ENCODE measurements around the gene PRPF8. TPM values are rescaled to one million over a fixed set of nuclear protein-coding genes. Genes with fewer than 3 reads are reported as not detected.

PRPF8 gene
- polyA plus RNA-seq, 1 donor from 2014 or later = 56.9 TPM

DNA sequence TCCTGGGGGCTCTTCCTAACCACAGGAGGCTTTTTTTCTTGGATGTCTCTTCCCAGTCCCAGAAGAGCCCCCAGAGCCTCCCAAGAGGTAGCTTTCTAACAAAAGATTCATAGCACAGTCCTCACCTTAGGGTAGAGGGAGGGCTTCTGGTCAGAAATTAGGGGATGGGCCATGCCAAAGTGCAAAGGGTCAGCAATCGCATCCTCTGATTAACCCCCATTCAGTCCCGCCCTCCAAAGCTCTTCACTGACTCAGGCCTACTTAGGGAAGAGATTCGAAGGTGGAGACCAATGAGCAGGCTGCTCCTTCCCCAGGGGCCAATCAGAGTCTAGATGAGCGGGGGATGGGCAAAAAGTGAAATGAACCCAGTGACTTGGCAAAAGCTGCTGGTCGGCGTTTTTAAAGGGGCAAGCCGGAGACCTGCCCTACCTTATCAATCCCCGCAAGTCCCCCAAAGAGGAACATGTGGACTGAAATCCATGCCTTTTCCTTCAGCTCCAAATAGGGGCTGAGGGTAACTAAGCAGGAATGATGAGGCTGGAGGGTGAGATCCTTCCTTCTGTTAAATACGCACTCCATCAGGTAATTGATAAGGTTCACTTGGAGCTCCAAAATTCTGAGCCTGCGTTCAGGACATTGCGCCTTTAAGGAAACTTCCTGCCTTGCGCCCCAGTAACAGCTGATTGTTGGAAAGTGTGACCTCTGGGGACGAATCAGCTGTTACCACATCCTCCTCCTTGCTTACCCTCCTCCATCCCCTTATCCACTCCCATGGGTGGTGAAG is 32.4 kb upstream of the PRPF8 start:
- Histone ChIP-seq H3K4me2 (ENCODE audit: low read length) (peak overlapping the region; percentile 88), H3K4me3 (ENCODE audit: low read length) (peak overlapping the region; percentile 96), H3K27ac (ENCODE audit: low read length) (peak overlapping the region; percentile 87), H4K20me1 (ENCODE audit: insufficient read depth) (no peaks in the 10 kb centered on the region), H2AFZ (ENCODE audit: low read depth, low read length) (peak overlapping the region; percentile 75), H3K27me3 (ENCODE audit: insufficient read depth, low read depth, low read length) (no peaks in the 10 kb centered on the region), H3K9me2 (ENCODE audit: insufficient read depth, low read length) (no peaks in the 10 kb centered on the region), H3K9me3 (ENCODE audit: low read length) (no peaks in the 10 kb centered on the region), H3K9ac (ENCODE audit: low read length) (peak overlapping the region; percentile 82), H3F3A (ENCODE audit: insufficient read depth, low read length, poor library complexity, severe bottlenecking) (peaks cover 4% of the 10 kb centered on the region), H3K79me2 (replicated peaks; ENCODE audit: insufficient read depth, low read length) (peaks cover 4% of the 10 kb centered on the region), H3K36me3 (ENCODE audit: insufficient read depth, low read length) (no peaks in the 10 kb centered on the region)
- TF ChIP-seq RAD21 (conservative IDR thresholded peaks at IDR 0.05) = no peak
- TF ChIP-seq EP300 (conservative IDR thresholded peaks at IDR 0.05; ENCODE audit: poor library complexity, severe bottlenecking) = peak; percentile 10
- TF ChIP-seq, protein P1, sequence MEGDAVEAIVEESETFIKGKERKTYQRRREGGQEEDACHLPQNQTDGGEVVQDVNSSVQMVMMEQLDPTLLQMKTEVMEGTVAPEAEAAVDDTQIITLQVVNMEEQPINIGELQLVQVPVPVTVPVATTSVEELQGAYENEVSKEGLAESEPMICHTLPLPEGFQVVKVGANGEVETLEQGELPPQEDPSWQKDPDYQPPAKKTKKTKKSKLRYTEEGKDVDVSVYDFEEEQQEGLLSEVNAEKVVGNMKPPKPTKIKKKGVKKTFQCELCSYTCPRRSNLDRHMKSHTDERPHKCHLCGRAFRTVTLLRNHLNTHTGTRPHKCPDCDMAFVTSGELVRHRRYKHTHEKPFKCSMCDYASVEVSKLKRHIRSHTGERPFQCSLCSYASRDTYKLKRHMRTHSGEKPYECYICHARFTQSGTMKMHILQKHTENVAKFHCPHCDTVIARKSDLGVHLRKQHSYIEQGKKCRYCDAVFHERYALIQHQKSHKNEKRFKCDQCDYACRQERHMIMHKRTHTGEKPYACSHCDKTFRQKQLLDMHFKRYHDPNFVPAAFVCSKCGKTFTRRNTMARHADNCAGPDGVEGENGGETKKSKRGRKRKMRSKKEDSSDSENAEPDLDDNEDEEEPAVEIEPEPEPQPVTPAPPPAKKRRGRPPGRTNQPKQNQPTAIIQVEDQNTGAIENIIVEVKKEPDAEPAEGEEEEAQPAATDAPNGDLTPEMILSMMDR (IDR thresholded peaks at IDR 0.05; ENCODE audit: poor library complexity, severe bottlenecking) = no peak
- no peak for TF ChIP-seq SMC3 (conservative IDR thresholded peaks at IDR 0.05; ENCODE audit: poor library complexity)
- TF ChIP-seq MXI1 (conservative IDR thresholded peaks at IDR 0.05; ENCODE audit: poor library complexity, severe bottlenecking) = no peak

DNA sequence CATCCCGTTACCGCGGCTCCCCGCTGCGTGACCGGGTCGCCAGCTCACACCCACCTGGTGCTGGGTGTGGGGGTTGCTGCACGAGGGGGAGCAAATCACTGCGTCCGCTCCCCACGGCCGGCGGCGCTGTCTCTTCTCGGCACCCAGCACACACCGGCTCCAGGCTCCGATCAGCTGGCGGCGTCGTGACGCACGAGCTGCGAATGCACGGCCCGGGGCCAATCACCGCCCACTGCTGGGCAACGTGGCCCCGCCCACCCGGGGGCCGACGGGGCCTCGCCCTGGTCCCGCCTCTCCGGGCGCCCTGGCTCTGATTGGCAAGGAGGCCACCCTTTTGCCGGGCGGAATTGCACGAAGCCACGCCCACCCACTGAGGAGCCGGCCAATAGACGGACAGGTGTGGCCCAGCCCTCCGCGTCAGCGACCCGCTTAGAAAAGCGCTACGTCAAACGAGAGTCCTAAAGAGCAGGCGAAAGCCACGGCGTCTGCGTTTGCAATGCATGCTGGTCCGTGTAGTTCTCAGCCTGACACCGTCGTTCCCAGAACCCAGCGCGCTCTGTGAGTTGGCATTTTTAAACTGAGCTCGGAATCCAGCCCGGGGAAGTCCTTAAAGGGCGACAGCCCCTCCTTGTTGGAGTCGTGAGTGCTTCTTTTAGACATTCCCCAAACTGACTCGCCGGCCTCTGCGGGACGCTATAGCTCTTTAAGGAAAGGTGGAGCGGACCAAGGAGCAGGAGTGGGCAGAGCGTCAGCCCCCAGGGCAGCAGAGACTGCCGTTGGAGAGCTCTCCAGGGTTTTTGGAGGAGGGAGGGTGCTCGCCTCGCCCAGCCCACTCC is 31.6 kb upstream of the PRPF8 start:
- Histone ChIP-seq H4K20me1 (ENCODE audit: insufficient read depth) (no peaks in the 10 kb centered on the region), H3K9me3 (ENCODE audit: low read length) (no peaks in the 10 kb centered on the region), H3K4me2 (ENCODE audit: low read length) (peak overlapping the region; percentile 88), H3K79me2 (replicated peaks; ENCODE audit: insufficient read depth, low read length) (peaks cover 4% of the 10 kb centered on the region), H3K4me3 (ENCODE audit: low read length) (peak overlapping the region; percentile 96), H2AFZ (ENCODE audit: low read depth, low read length) (peak overlapping the region; percentile 75), H3K36me3 (ENCODE audit: insufficient read depth, low read length) (no peaks in the 10 kb centered on the region), H3K9ac (ENCODE audit: low read length) (peak overlapping the region; percentile 88), H3F3A (ENCODE audit: insufficient read depth, low read length, poor library complexity, severe bottlenecking) (peaks cover 4% of the 10 kb centered on the region), H3K9me2 (ENCODE audit: insufficient read depth, low read length) (no peaks in the 10 kb centered on the region), H3K27me3 (ENCODE audit: insufficient read depth, low read depth, low read length) (peaks cover 1% of the 10 kb centered on the region), H3K27ac (ENCODE audit: low read length) (peak overlapping the region; percentile 87)
- TF ChIP-seq SMC3 (conservative IDR thresholded peaks at IDR 0.05; ENCODE audit: poor library complexity) (peak; percentile 23), TAF1 (IDR thresholded peaks at IDR 0.05; ENCODE audit: low read depth) (peak; percentile 95), EP300 (conservative IDR thresholded peaks at IDR 0.05; ENCODE audit: poor library complexity, severe bottlenecking) (peak; percentile 44), POLR2AphosphoS5 (IDR thresholded peaks at IDR 0.05) (peak; percentile 97), MXI1 (conservative IDR thresholded peaks at IDR 0.05; ENCODE audit: poor library complexity, severe bottlenecking) (peak; percentile 92), RAD21 (conservative IDR thresholded peaks at IDR 0.05) (no peak), EZH2 (IDR thresholded peaks at IDR 0.05; ENCODE audit: borderline replicate concordance, insufficient read depth, low read length, poor library complexity, severe bottlenecking) (no peak)
- TF ChIP-seq, protein P2, sequence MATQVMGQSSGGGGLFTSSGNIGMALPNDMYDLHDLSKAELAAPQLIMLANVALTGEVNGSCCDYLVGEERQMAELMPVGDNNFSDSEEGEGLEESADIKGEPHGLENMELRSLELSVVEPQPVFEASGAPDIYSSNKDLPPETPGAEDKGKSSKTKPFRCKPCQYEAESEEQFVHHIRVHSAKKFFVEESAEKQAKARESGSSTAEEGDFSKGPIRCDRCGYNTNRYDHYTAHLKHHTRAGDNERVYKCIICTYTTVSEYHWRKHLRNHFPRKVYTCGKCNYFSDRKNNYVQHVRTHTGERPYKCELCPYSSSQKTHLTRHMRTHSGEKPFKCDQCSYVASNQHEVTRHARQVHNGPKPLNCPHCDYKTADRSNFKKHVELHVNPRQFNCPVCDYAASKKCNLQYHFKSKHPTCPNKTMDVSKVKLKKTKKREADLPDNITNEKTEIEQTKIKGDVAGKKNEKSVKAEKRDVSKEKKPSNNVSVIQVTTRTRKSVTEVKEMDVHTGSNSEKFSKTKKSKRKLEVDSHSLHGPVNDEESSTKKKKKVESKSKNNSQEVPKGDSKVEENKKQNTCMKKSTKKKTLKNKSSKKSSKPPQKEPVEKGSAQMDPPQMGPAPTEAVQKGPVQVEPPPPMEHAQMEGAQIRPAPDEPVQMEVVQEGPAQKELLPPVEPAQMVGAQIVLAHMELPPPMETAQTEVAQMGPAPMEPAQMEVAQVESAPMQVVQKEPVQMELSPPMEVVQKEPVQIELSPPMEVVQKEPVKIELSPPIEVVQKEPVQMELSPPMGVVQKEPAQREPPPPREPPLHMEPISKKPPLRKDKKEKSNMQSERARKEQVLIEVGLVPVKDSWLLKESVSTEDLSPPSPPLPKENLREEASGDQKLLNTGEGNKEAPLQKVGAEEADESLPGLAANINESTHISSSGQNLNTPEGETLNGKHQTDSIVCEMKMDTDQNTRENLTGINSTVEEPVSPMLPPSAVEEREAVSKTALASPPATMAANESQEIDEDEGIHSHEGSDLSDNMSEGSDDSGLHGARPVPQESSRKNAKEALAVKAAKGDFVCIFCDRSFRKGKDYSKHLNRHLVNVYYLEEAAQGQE (IDR thresholded peaks at IDR 0.05; ENCODE audit: borderline replicate concordance) = peak; percentile 90
- TF ChIP-seq, protein P1 (IDR thresholded peaks at IDR 0.05; ENCODE audit: poor library complexity, severe bottlenecking) = peak; percentile 45

Data from neural cell (in vitro differentiated cells).